Astrocyte of the cerebellum (primary cell): ENCODE measurements around the gene SNX3.

Source experiments
- DNase-seq: peaks from one replicate; pipeline ENCODE4 v3.0.0-alpha.2; 2011; ENCODE audit warnings: low read depth
- H3K4me3 ChIP-seq: 2 replicates; pipeline ENCODE4 v1.5.1; 2011; ENCODE audit warnings: mild to moderate bottlenecking, low read depth, low read length, moderate library complexity
- CTCF ChIP-seq: IDR thresholded peaks from 2 replicates; pipeline ENCODE4 v1.5.1; 2012; ENCODE audit warnings: low read length, low read depth, moderate library complexity, mild to moderate bottlenecking; ENCODE audit errors: missing control alignments
- in situ Hi-C: cut with HindIII; loops from 2 replicates; pipeline ENCODE4 v1.10.0; 2017; ENCODE audit warnings: low sequenced_read_pairs

Gene SNX3

GRCh38 chr6:108268845-108269244, 8.0 kb upstream of the SNX3 start:
- no peak for TF ChIP-seq CTCF
- in situ Hi-C loops = no loop called here
- H3K4me3 ChIP-seq = no peak overlapping the region
- no peak for DNase-seq

- no peak overlapping the region for H3K4me3 ChIP-seq
- no peak for DNase-seq
- in situ Hi-C loops = no loop called here
- TF ChIP-seq CTCF = no peak
Observed at GRCh38 chr6:108263371-108263770, 2.5 kb upstream of the SNX3 start.

- DNase-seq = no peak
- H3K4me3 ChIP-seq = peak overlapping the region; percentile 98
- TF ChIP-seq CTCF = no peak
- in situ Hi-C loops = no loop called here
Observed at GRCh38 chr6:108260126-108260808, 573 bp downstream of the SNX3 start.

- no peak for TF ChIP-seq CTCF
- H3K4me3 ChIP-seq = no peak overlapping the region
- in situ Hi-C loops = no loop called here
- DNase-seq = no peak
Observed at GRCh38 chr6:108254433-108255410, 6.1 kb downstream of the SNX3 start.

- H3K4me3 ChIP-seq = no peak overlapping the region
- TF ChIP-seq CTCF = no peak
- in situ Hi-C loops = no loop called here
- DNase-seq = no peak
Observed at GRCh38 chr6:108253241-108253640, 7.6 kb downstream of the SNX3 start.

GRCh38 chr6:108252055-108252454, 8.8 kb downstream of the SNX3 start:
- H3K4me3 ChIP-seq = no peak overlapping the region
- TF ChIP-seq CTCF = no peak
- DNase-seq = no peak
- in situ Hi-C loops = no loop called here
